ENCODE data around the gene GFY.
A peak's percentile ranks its signal among the peaks of the same experiment; 100 is the strongest.

Gene GFY

GRCh38 chr19:49428547-49429451 is 3.6 kb downstream of the GFY start:
- Histone ChIP-seq H3K9me3 (ENCODE audit: control extremely low read depth in 1 of 5, control insufficient read depth in 4 of 5, insufficient read depth in 2 of 5, low read depth in 1 of 5, low read length in 4 of 5) (peaks cover 0 to 4% (median 0%) of the 10 kb centered on the region in 5 experiments), H3K27ac (ENCODE audit: insufficient read depth in 1 of 2, low read depth in 1 of 2, low read length in 2 of 2, poor library complexity in 1 of 2, severe bottlenecking in 2 of 2) (no peak overlapping the region), H3K36me3 (ENCODE audit: control insufficient read depth in 4 of 4, insufficient read depth in 4 of 4, low read length in 3 of 4) (no peaks in the 10 kb centered on the region), H3K4me1 (ENCODE audit: control extremely low read depth in 1 of 4, control insufficient read depth in 4 of 4, insufficient read depth in 4 of 4, low read length in 3 of 4) (peaks cover 0 to 30% (median 16%) of the 10 kb centered on the region in 4 experiments), H3K4me3 (ENCODE audit: control insufficient read depth in 1 of 7, extremely low read depth in 1 of 7, insufficient read depth in 4 of 7, low read depth in 2 of 7, low read length in 6 of 7) (peak overlapping the region in 2 of 7 experiments; percentile 36 to 48), H3K27me3 (replicated peaks in 2 of 5; ENCODE audit: control insufficient read depth in 4 of 5, insufficient read depth in 5 of 5, low read length in 4 of 5) (peaks cover 0 to 99% (median 64%) of the 10 kb centered on the region in 5 experiments)
- POLR2A ChIA-PET: no interaction called here
- CTCF ChIA-PET: interaction anchor here (1.1 to 1.9 kb wide), 5 partner anchors 10 to 172 kb away, joined by 3 to 9 read pairs (median 3); no protein-coding TSS in a partner anchor
- DNase-seq: no peak
- 13% methylated on average over 19 of the region's 29 CpGs for WGBS (ENCODE audit: insufficient coverage)

- peaks cover 0 to 28% (median 15%) of the 10 kb centered on the region in 4 experiments for H3K4me1 ChIP-seq (ENCODE audit: control extremely low read depth in 1 of 4, control insufficient read depth in 4 of 4, insufficient read depth in 4 of 4, low read length in 3 of 4)
- peaks cover 0 to 4% (median 0%) of the 10 kb centered on the region in 5 experiments for H3K9me3 ChIP-seq (ENCODE audit: control extremely low read depth in 1 of 5, control insufficient read depth in 4 of 5, insufficient read depth in 2 of 5, low read depth in 1 of 5, low read length in 4 of 5)
- no peaks in the 10 kb centered on the region for H3K36me3 ChIP-seq (ENCODE audit: control insufficient read depth in 4 of 4, insufficient read depth in 4 of 4, low read length in 3 of 4)
- ChIA-PET POLR2A (no interaction called here), CTCF (interaction anchor here (0.7 to 1.9 kb wide), 5 partner anchors 10 to 43 kb away, joined by 3 to 9 read pairs (median 4); no protein-coding TSS in a partner anchor)
- no peak overlapping the region for H3K27ac ChIP-seq (ENCODE audit: insufficient read depth in 1 of 2, low read depth in 1 of 2, low read length in 2 of 2, poor library complexity in 1 of 2, severe bottlenecking in 2 of 2)
- H3K27me3 ChIP-seq (replicated peaks in 2 of 5; ENCODE audit: control insufficient read depth in 4 of 5, insufficient read depth in 5 of 5, low read length in 4 of 5): peaks cover 0 to 99% (median 67%) of the 10 kb centered on the region in 5 experiments
- no peak overlapping the region for H3K4me3 ChIP-seq (ENCODE audit: control insufficient read depth in 1 of 7, extremely low read depth in 1 of 7, insufficient read depth in 4 of 7, low read depth in 2 of 7, low read length in 6 of 7)
- DNase-seq: no peak
- 86% methylated on average over 8 of the region's 9 CpGs for WGBS (ENCODE audit: insufficient coverage)
Observed at GRCh38 chr19:49430172-49430677, 5.0 kb downstream of the GFY start.

GRCh38 chr19:49430678-49431329 is 5.6 kb downstream of the GFY start:
- Histone ChIP-seq H3K27ac (ENCODE audit: insufficient read depth in 1 of 2, low read depth in 1 of 2, low read length in 2 of 2, poor library complexity in 1 of 2, severe bottlenecking in 2 of 2) (no peak overlapping the region), H3K4me1 (ENCODE audit: control extremely low read depth in 1 of 4, control insufficient read depth in 4 of 4, insufficient read depth in 4 of 4, low read length in 3 of 4) (peaks cover 0 to 28% (median 15%) of the 10 kb centered on the region in 4 experiments), H3K36me3 (ENCODE audit: control insufficient read depth in 4 of 4, insufficient read depth in 4 of 4, low read length in 3 of 4) (no peaks in the 10 kb centered on the region), H3K4me3 (ENCODE audit: control insufficient read depth in 1 of 7, extremely low read depth in 1 of 7, insufficient read depth in 4 of 7, low read depth in 2 of 7, low read length in 6 of 7) (no peak overlapping the region), H3K9me3 (ENCODE audit: control extremely low read depth in 1 of 5, control insufficient read depth in 4 of 5, insufficient read depth in 2 of 5, low read depth in 1 of 5, low read length in 4 of 5) (peaks cover 0 to 4% (median 0%) of the 10 kb centered on the region in 5 experiments), H3K27me3 (replicated peaks in 2 of 5; ENCODE audit: control insufficient read depth in 4 of 5, insufficient read depth in 5 of 5, low read length in 4 of 5) (peaks cover 0 to 99% (median 67%) of the 10 kb centered on the region in 5 experiments)
- CTCF ChIA-PET: interaction anchor here (1.2 to 1.9 kb wide), 3 partner anchors 12 to 24 kb away, joined by 4 to 9 read pairs (median 4); no protein-coding TSS in a partner anchor
- POLR2A ChIA-PET: no interaction called here
- 58% methylated on average over 25 of the region's 28 CpGs for WGBS (ENCODE audit: insufficient coverage)
- DNase-seq: peak in 1 of 3 donors; percentile 30

- ChIA-PET POLR2A (no interaction called here), CTCF (interaction anchor here (0.7 to 1.2 kb wide), 3 partner anchors 10 to 40 kb away, joined by 3 to 4 read pairs (median 3); no protein-coding TSS in a partner anchor)
- DNase-seq: peak; percentile 36 to 54 (median 43)
- Histone ChIP-seq H3K27me3 (replicated peaks in 2 of 5; ENCODE audit: control insufficient read depth in 4 of 5, insufficient read depth in 5 of 5, low read length in 4 of 5) (peaks cover 0 to 99% (median 65%) of the 10 kb centered on the region in 5 experiments), H3K27ac (ENCODE audit: insufficient read depth in 1 of 2, low read depth in 1 of 2, low read length in 2 of 2, poor library complexity in 1 of 2, severe bottlenecking in 2 of 2) (no peak overlapping the region), H3K4me3 (ENCODE audit: control insufficient read depth in 1 of 7, extremely low read depth in 1 of 7, insufficient read depth in 4 of 7, low read depth in 2 of 7, low read length in 6 of 7) (no peak overlapping the region), H3K36me3 (ENCODE audit: control insufficient read depth in 4 of 4, insufficient read depth in 4 of 4, low read length in 3 of 4) (no peaks in the 10 kb centered on the region), H3K9me3 (ENCODE audit: control extremely low read depth in 1 of 5, control insufficient read depth in 4 of 5, insufficient read depth in 2 of 5, low read depth in 1 of 5, low read length in 4 of 5) (peaks cover 0 to 4% (median 0%) of the 10 kb centered on the region in 5 experiments), H3K4me1 (ENCODE audit: control extremely low read depth in 1 of 4, control insufficient read depth in 4 of 4, insufficient read depth in 4 of 4, low read length in 3 of 4) (peaks cover 0 to 25% (median 14%) of the 10 kb centered on the region in 4 experiments)
- WGBS (ENCODE audit: insufficient coverage): 40% methylated on average over 26 of the region's 29 CpGs
Observed at GRCh38 chr19:49431330-49431749, 6.2 kb downstream of the GFY start.

GRCh38 chr19:49432141-49433073 is 7.2 kb downstream of the GFY start:
- Histone ChIP-seq H3K27ac (ENCODE audit: insufficient read depth in 1 of 2, low read depth in 1 of 2, low read length in 2 of 2, poor library complexity in 1 of 2, severe bottlenecking in 2 of 2) (no peak overlapping the region), H3K27me3 (replicated peaks in 2 of 5; ENCODE audit: control insufficient read depth in 4 of 5, insufficient read depth in 5 of 5, low read length in 4 of 5) (peaks cover 0 to 99% (median 60%) of the 10 kb centered on the region in 5 experiments), H3K36me3 (ENCODE audit: control insufficient read depth in 4 of 4, insufficient read depth in 4 of 4, low read length in 3 of 4) (no peaks in the 10 kb centered on the region), H3K9me3 (ENCODE audit: control extremely low read depth in 1 of 5, control insufficient read depth in 4 of 5, insufficient read depth in 2 of 5, low read depth in 1 of 5, low read length in 4 of 5) (peaks cover 0 to 4% (median 0%) of the 10 kb centered on the region in 5 experiments), H3K4me1 (ENCODE audit: control extremely low read depth in 1 of 4, control insufficient read depth in 4 of 4, insufficient read depth in 4 of 4, low read length in 3 of 4) (peaks cover 0 to 26% (median 13%) of the 10 kb centered on the region in 4 experiments), H3K4me3 (ENCODE audit: control insufficient read depth in 1 of 7, extremely low read depth in 1 of 7, insufficient read depth in 4 of 7, low read depth in 2 of 7, low read length in 6 of 7) (no peak overlapping the region)
- 13% methylated on average over 56 of the region's 63 CpGs for WGBS (ENCODE audit: insufficient coverage)
- DNase-seq: no peak
- ChIA-PET POLR2A (no interaction called here), CTCF (interaction anchor here (0.7 to 1.2 kb wide), 3 partner anchors 11 to 41 kb away, joined by 3 to 4 read pairs (median 3); no protein-coding TSS in a partner anchor)

GRCh38 chr19:49433240-49433901 is 8.2 kb downstream of the GFY start:
- POLR2A ChIA-PET: no interaction called here
- peaks cover 0 to 18% (median 6%) of the 10 kb centered on the region in 4 experiments for H3K4me1 ChIP-seq (ENCODE audit: control extremely low read depth in 1 of 4, control insufficient read depth in 4 of 4, insufficient read depth in 4 of 4, low read length in 3 of 4)
- peaks cover 0 to 4% (median 0%) of the 10 kb centered on the region in 5 experiments for H3K9me3 ChIP-seq (ENCODE audit: control extremely low read depth in 1 of 5, control insufficient read depth in 4 of 5, insufficient read depth in 2 of 5, low read depth in 1 of 5, low read length in 4 of 5)
- no peak for DNase-seq
- 11% methylated on average over 22 of the region's 31 CpGs for WGBS (ENCODE audit: insufficient coverage)
- H3K36me3 ChIP-seq (ENCODE audit: control insufficient read depth in 4 of 4, insufficient read depth in 4 of 4, low read length in 3 of 4): no peaks in the 10 kb centered on the region
- H3K27ac ChIP-seq (ENCODE audit: insufficient read depth in 1 of 2, low read depth in 1 of 2, low read length in 2 of 2, poor library complexity in 1 of 2, severe bottlenecking in 2 of 2): no peak overlapping the region
- no peak overlapping the region for H3K4me3 ChIP-seq (ENCODE audit: control insufficient read depth in 1 of 7, extremely low read depth in 1 of 7, insufficient read depth in 4 of 7, low read depth in 2 of 7, low read length in 6 of 7)
- CTCF ChIA-PET: interaction anchor here (1.4 kb wide), 1 partner anchor 14 kb away, joined by 8 read pairs; no protein-coding TSS in a partner anchor
- H3K27me3 ChIP-seq (replicated peaks in 2 of 5; ENCODE audit: control insufficient read depth in 4 of 5, insufficient read depth in 5 of 5, low read length in 4 of 5): peaks cover 0 to 99% (median 61%) of the 10 kb centered on the region in 5 experiments

Measured in common myeloid progenitor, CD34-positive (primary cell).